A549 treated with AZD9567 at 1 μM for 4 hours (cell line): Measurements from ENCODE around the gene POLDIP3. TPM values are rescaled to one million over a fixed set of nuclear protein-coding genes. Genes with fewer than 3 reads are reported as not detected.

Experiments
- total RNA-seq: library from RNA; stranded (reverse); fragments of 200-300 nt; extraction: Qiagen RNA extraction; gene quantifications from 5 replicates; pipeline ENCODE4 v1.2.3, GENCODE V29; 2022; ENCODE audit not compliant: insufficient read depth

Gene POLDIP3, protein sequence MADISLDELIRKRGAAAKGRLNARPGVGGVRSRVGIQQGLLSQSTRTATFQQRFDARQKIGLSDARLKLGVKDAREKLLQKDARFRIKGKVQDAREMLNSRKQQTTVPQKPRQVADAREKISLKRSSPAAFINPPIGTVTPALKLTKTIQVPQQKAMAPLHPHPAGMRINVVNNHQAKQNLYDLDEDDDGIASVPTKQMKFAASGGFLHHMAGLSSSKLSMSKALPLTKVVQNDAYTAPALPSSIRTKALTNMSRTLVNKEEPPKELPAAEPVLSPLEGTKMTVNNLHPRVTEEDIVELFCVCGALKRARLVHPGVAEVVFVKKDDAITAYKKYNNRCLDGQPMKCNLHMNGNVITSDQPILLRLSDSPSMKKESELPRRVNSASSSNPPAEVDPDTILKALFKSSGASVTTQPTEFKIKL
- 37.4 to 44.7 TPM (median 40.0 TPM) in 5 replicates for total RNA-seq

DNA sequence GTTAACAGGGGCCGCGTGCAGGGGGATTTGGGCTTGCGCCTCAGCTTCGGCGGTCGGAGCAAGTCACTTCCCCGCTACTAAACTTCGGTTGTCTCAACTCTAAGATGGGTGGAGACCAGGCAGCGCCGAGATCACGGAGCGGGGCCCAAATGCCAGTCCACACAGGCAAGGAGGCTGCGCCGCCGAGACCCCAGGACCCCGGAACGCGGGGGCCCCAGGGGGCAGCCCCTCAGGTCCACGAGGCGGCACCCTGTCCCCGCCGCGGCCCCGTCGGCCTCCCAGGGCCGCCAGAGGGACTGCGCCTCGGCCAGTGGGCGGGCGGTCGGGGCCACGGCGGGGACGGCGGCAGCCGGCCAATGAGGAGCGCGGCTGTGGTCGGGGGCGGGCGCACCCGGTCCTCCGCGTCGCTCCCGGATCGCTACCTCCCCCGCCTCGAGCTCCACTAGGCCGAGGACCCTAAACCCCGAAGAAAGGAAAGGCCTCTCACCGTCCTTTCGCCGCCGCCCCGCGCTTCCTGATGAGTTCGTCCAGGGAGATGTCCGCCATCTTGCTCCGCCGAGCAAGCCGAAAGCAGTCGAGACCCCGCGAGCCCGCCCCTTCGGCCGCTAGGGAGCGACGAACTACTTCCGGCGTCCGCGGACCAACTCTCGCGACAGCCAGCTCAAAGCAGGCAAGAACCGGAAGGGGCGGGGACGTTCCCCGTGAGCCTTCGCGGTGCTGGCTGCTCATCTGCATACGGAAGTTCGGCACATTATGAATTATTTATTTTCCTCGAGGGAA lies at the start of gene POLDIP3:
POLDIP3 (minus strand) TSS at position 572 of the 780 bp plus-strand sequence; CDS start at position 546, 26 bp downstream.

GRCh38 chr22:42649246-42650099 lies 34.8 kb upstream of the POLDIP3 start, which contains the start of gene CYB5R3:
CYB5R3 (minus strand) TSS chr22:42649392; CDS start chr22:42649315, 77 bp downstream.

GRCh38 chr22:42553475-42554361 lies 61.0 kb downstream of the POLDIP3 start, which contains the start of gene SERHL2:
SERHL2 (plus strand) TSS chr22:42553956; CDS start chr22:42554021, 65 bp downstream.

Other genes starting within 250 kb of the POLDIP3 start
- gene NFAM1, start 182.5 kb downstream of the POLDIP3 start, total RNA-seq, result 0.01 TPM in 1 of 5 replicates, not detected in the others
- gene RRP7A, start 95.1 kb downstream of the POLDIP3 start, total RNA-seq, result 43.9 to 57.3 TPM (median 56.6 TPM) in 5 replicates
- gene SERHL2, start 60.9 kb downstream of the POLDIP3 start, total RNA-seq, result 0.14 to 1.5 TPM (median 0.20 TPM) in 5 replicates
- not detected in 5 replicates for gene ATP5MGL, start 25.7 kb upstream of the POLDIP3 start, total RNA-seq
- 101 to 119 TPM (median 114 TPM) in 5 replicates for gene CYB5R3, start 34.5 kb upstream of the POLDIP3 start, total RNA-seq
- gene A4GALT, start 106.0 kb upstream of the POLDIP3 start, total RNA-seq, result 10.7 to 21.4 TPM (median 19.8 TPM) in 5 replicates
- 17.0 to 24.0 TPM (median 22.3 TPM) in 5 replicates for gene ARFGAP3, start 242.4 kb upstream of the POLDIP3 start, total RNA-seq